Naive thymus-derived CD4-positive, alpha-beta T cell (primary cell): ENCODE results near the gene OSBPL3. TPM values are rescaled to one million over a fixed set of nuclear protein-coding genes. Genes with fewer than 3 reads are reported as not detected.
A peak's percentile ranks its signal among the peaks of the same experiment; 100 is the strongest.

Experiments
- ATAC-seq: fragments of 150-1000 bp; cut with Tn5 transposase; 2 replicates; pipeline ENCODE4 v1.10.0; 2021; ENCODE audit warnings: mild to moderate bottlenecking, moderate library complexity
- CTCF ChIA-PET: fragments of 350-600 bp; sonication (Branson Sonifier 250); formaldehyde crosslinking; loops from one replicate; lab custom pipeline; 2021; ENCODE audit warnings: antibody characterized with exemption; lab: Charles Lee
- POLR2A ChIA-PET: fragments of 350-600 bp; sonication (Branson Sonifier 250); formaldehyde crosslinking; loops from one replicate; lab custom pipeline; 2021; ENCODE audit warnings: antibody characterized with exemption, inconsistent platforms; lab: Charles Lee
- DNase-seq, 9 donors: peaks; one replicate each; pipeline versions ENCODE4 v3.0.0 to v3.0.0-alpha.2; 2020 to 2022; ENCODE audit warnings: mixed read lengths in 1 of 9
- H3K27ac ChIP-seq: one replicate; pipeline ENCODE4 v1.7.0; 2013; ENCODE audit warnings: mild to moderate bottlenecking, low read depth, low read length, moderate library complexity
- H3K27me3 ChIP-seq, 2 donors: one replicate each; pipeline ENCODE4 v1.7.0; 2013; ENCODE audit warnings: low read length in 2 of 2, mild to moderate bottlenecking in 2 of 2, moderate library complexity in 2 of 2; ENCODE audit not compliant: control insufficient read depth in 2 of 2, insufficient read depth in 2 of 2
- H3K36me3 ChIP-seq, 3 experiments: 1 replicate in 2 of 3; 2 replicates in 1 of 3; pipeline ENCODE4 v1.7.0; 2013; ENCODE audit warnings: low read length in 3 of 3, mild to moderate bottlenecking in 3 of 3, moderate library complexity in 1 of 3; ENCODE audit not compliant: insufficient read depth in 3 of 3, control insufficient read depth in 2 of 3
- H3K4me1 ChIP-seq, 2 donors: one replicate each; pipeline ENCODE4 v1.7.0; 2013; ENCODE audit warnings: low read length in 2 of 2, mild to moderate bottlenecking in 2 of 2, moderate library complexity in 1 of 2; ENCODE audit not compliant: control insufficient read depth in 2 of 2, insufficient read depth in 2 of 2
- H3K4me3 ChIP-seq: 2 replicates; pipeline ENCODE4 v1.7.0; 2013; ENCODE audit warnings: mild to moderate bottlenecking, low read length
- H3K9me3 ChIP-seq, 3 experiments: 1 replicate in 2 of 3; 2 replicates in 1 of 3; pipeline ENCODE4 v1.7.0; 2013; ENCODE audit warnings: low read length in 3 of 3; ENCODE audit not compliant: control insufficient read depth in 2 of 3
- H3K27ac Mint-ChIP-seq, 9 donors: one replicate each; pipeline ENCODE4 v1.8.0; 2020 to 2022; ENCODE audit warnings: mixed read lengths in 9 of 9, mild to moderate bottlenecking in 8 of 9, moderate library complexity in 5 of 9, inconsistent platforms in 2 of 9
- H3K27me3 Mint-ChIP-seq, 5 donors: one replicate each; pipeline ENCODE4 v1.8.0; 2021 to 2022; ENCODE audit warnings: mixed read lengths in 5 of 5, mild to moderate bottlenecking in 1 of 5
- H3K36me3 Mint-ChIP-seq, 5 donors: one replicate each; pipeline ENCODE4 v1.8.0; 2020 to 2022; ENCODE audit warnings: mixed read lengths in 5 of 5, mild to moderate bottlenecking in 3 of 5, inconsistent platforms in 1 of 5
- H3K4me1 Mint-ChIP-seq, 7 donors: one replicate each; pipeline ENCODE4 v1.8.0; 2020 to 2022; ENCODE audit warnings: mixed read lengths in 7 of 7, mild to moderate bottlenecking in 3 of 7, inconsistent platforms in 1 of 7
- H3K4me3 Mint-ChIP-seq, 10 donors: one replicate each; pipeline ENCODE4 v1.8.0; 2020 to 2022; ENCODE audit warnings: mild to moderate bottlenecking in 10 of 10, mixed read lengths in 10 of 10, moderate library complexity in 6 of 10, inconsistent platforms in 2 of 10
- H3K9me3 Mint-ChIP-seq, 11 donors: one replicate each; pipeline ENCODE4 v1.8.0; 2020 to 2022; ENCODE audit warnings: mixed read lengths in 11 of 11, mild to moderate bottlenecking in 4 of 11, inconsistent platforms in 1 of 11, moderate library complexity in 1 of 11
- intact Hi-C, 2 donors: fragments of 100-400 bp; cut with micrococcal nuclease; formaldehyde crosslinking; loops; one replicate each; pipeline ENCODE4 v1.15.1; 2023
- polyA plus RNA-seq, 2 donors: library from polyadenylated mRNA; unstranded; fragments of 300-500 nt; fragmentation: Illumina TruSeq; gene quantifications; one replicate each; pipeline ENCODE4 v1.2.3, GENCODE V29; 2021
- total RNA-seq, 6 experiments: library from RNA in 5 of 6; stranded (reverse) in 5 of 6; gene quantifications; 1 replicate in 5 of 6; 2 replicates in 1 of 6; pipeline ENCODE4 v1.2.3 and lab custom pipeline; 2021 to 2026

Gene OSBPL3
- total and polyA plus RNA-seq, 7 experiments from 2014 or later, result 4.5 to 75.7 (median 19.2) TPM

- peaks cover 39 to 44% of the 10 kb centered on the region in 2 donors for H3K4me1 ChIP-seq
- H3K36me3 ChIP-seq, result peaks cover 0 to 11% (median 7%) of the 10 kb centered on the region in 3 experiments
- no peak overlapping the region for H3K27ac ChIP-seq
- peak overlapping the region in 8 of 9 donors; percentile 4 to 92 (median 84) for H3K27ac Mint-ChIP-seq
- ChIA-PET CTCF (interaction anchor here (2.4 kb wide), 2 partner anchors 13 to 154 kb away, joined by 7 to 8 read pairs; partner anchors contain the start of gene OSBPL3), POLR2A (interaction anchor here (0.6 to 1.9 kb wide), 2 partner anchors 154 to 1341 kb away, joined by 3 to 7 read pairs; partner anchors contain the start of gene OSBPL3)
- DNase-seq (no peak), ATAC-seq (no peak)
- H3K9me3 ChIP-seq, result no peaks in the 10 kb centered on the region
- no peak overlapping the region for H3K4me3 ChIP-seq
- no peaks in the 10 kb centered on the region for H3K9me3 Mint-ChIP-seq
- intact Hi-C loops, result loop anchor here in 1 of 2 donors (10.0 kb wide), 1 partner anchor 251 kb away; the partner anchor contains the start of gene PALS2
- H3K27me3 ChIP-seq, result no peaks in the 10 kb centered on the region
- peaks cover 28 to 80% (median 57%) of the 10 kb centered on the region in 7 donors for H3K4me1 Mint-ChIP-seq
- peaks cover 0 to 62% (median 8%) of the 10 kb centered on the region in 5 donors for H3K36me3 Mint-ChIP-seq
- no peaks in the 10 kb centered on the region for H3K27me3 Mint-ChIP-seq
- H3K4me3 Mint-ChIP-seq, result peak overlapping the region in 4 of 10 donors; percentile 32 to 78 (median 55)
Measured at GRCh38 chr7:24825381-24825794, 154.6 kb downstream of the OSBPL3 start.

GRCh38 chr7:24824896-24825295, 155.1 kb downstream of the OSBPL3 start:
- peaks cover 0 to 6% (median 2%) of the 10 kb centered on the region in 3 experiments for H3K36me3 ChIP-seq
- Mint-ChIP-seq H3K4me3 (peak overlapping the region in 4 of 10 donors; percentile 4 to 78 (median 34)), H3K4me1 (peaks cover 32 to 80% (median 62%) of the 10 kb centered on the region in 7 donors), H3K9me3 (no peaks in the 10 kb centered on the region), H3K27me3 (no peaks in the 10 kb centered on the region), H3K27ac (peak overlapping the region in 8 of 9 donors; percentile 29 to 92 (median 85)), H3K36me3 (peaks cover 0 to 60% (median 5%) of the 10 kb centered on the region in 5 donors)
- H3K9me3 ChIP-seq, result no peaks in the 10 kb centered on the region
- ChIA-PET CTCF (interaction anchor here (2.4 kb wide), 1 partner anchor 12 kb away, joined by 7 read pairs; no protein-coding TSS in a partner anchor), POLR2A (interaction anchor here (0.6 kb wide), 1 partner anchor 1342 kb away, joined by 3 read pairs; no protein-coding TSS in a partner anchor)
- no peak for ATAC-seq
- H3K27me3 ChIP-seq, result no peaks in the 10 kb centered on the region
- H3K4me3 ChIP-seq, result no peak overlapping the region
- H3K4me1 ChIP-seq, result peaks cover 44 to 49% of the 10 kb centered on the region in 2 donors
- intact Hi-C loops, result loop anchor here in 1 of 2 donors (10.0 kb wide), 1 partner anchor 250 kb away; the partner anchor contains the start of gene PALS2
- H3K27ac ChIP-seq, result no peak overlapping the region
- DNase-seq, result no peak

- Mint-ChIP-seq H3K36me3 (peaks cover 0 to 57% (median 5%) of the 10 kb centered on the region in 5 donors), H3K9me3 (no peaks in the 10 kb centered on the region), H3K27me3 (no peaks in the 10 kb centered on the region), H3K4me1 (peaks cover 32 to 79% (median 66%) of the 10 kb centered on the region in 7 donors), H3K4me3 (peak overlapping the region in 2 of 10 donors; percentile 5 to 78), H3K27ac (peak overlapping the region in 6 of 9 donors; percentile 29 to 92 (median 83))
- ChIA-PET POLR2A (no interaction called here), CTCF (no interaction called here)
- H3K4me3 ChIP-seq, result no peak overlapping the region
- no peak overlapping the region for H3K27ac ChIP-seq
- H3K9me3 ChIP-seq, result no peaks in the 10 kb centered on the region
- DNase-seq (no peak), ATAC-seq (no peak)
- H3K36me3 ChIP-seq, result peaks cover 0 to 5% (median 0%) of the 10 kb centered on the region in 3 experiments
- no peaks in the 10 kb centered on the region for H3K27me3 ChIP-seq
- intact Hi-C loops, result loop anchor here in 1 of 2 donors (10.0 kb wide), 1 partner anchor 250 kb away; the partner anchor contains the start of gene PALS2
- peaks cover 49 to 52% of the 10 kb centered on the region in 2 donors for H3K4me1 ChIP-seq
Measured at GRCh38 chr7:24824400-24824799, 155.6 kb downstream of the OSBPL3 start.

GRCh38 chr7:24821754-24822054, 158.3 kb downstream of the OSBPL3 start:
- no peaks in the 10 kb centered on the region for H3K9me3 ChIP-seq
- intact Hi-C loops, result loop anchor here (1.0 to 10.0 kb wide), 14 partner anchors 15 to 359 kb away; partner anchors contain the start of genes CYCS (in 2 of the 2), OSBPL3 (in 2 of the 2) and PALS2 (in 2 of the 2)
- H3K27ac ChIP-seq, result peak overlapping the region; percentile 70
- H3K4me3 ChIP-seq, result no peak overlapping the region
- H3K27me3 ChIP-seq, result no peaks in the 10 kb centered on the region
- no peaks in the 10 kb centered on the region for H3K27me3 Mint-ChIP-seq
- H3K36me3 ChIP-seq, result no peaks in the 10 kb centered on the region
- ChIA-PET CTCF (interaction anchor here (0.8 to 3.7 kb wide), 12 partner anchors 10 to 281 kb away, joined by 3 to 56 read pairs (median 10); partner anchors contain the start of gene OSBPL3), POLR2A (interaction anchor here (0.9 to 4.0 kb wide), 9 partner anchors 10 to 304 kb away, joined by 3 to 25 read pairs (median 5); partner anchors contain the start of genes CYCS and OSBPL3)
- H3K4me1 Mint-ChIP-seq, result peaks cover 29 to 63% (median 61%) of the 10 kb centered on the region in 7 donors
- no peaks in the 10 kb centered on the region for H3K9me3 Mint-ChIP-seq
- peak overlapping the region; percentile 47 to 99 (median 94) for H3K27ac Mint-ChIP-seq
- peak overlapping the region in 9 of 10 donors; percentile 49 to 93 (median 78) for H3K4me3 Mint-ChIP-seq
- DNase-seq, result no peak
- peaks cover 41 to 44% of the 10 kb centered on the region in 2 donors for H3K4me1 ChIP-seq
- ATAC-seq, result no peak
- H3K36me3 Mint-ChIP-seq, result peaks cover 0 to 44% (median 0%) of the 10 kb centered on the region in 5 donors

DNA sequence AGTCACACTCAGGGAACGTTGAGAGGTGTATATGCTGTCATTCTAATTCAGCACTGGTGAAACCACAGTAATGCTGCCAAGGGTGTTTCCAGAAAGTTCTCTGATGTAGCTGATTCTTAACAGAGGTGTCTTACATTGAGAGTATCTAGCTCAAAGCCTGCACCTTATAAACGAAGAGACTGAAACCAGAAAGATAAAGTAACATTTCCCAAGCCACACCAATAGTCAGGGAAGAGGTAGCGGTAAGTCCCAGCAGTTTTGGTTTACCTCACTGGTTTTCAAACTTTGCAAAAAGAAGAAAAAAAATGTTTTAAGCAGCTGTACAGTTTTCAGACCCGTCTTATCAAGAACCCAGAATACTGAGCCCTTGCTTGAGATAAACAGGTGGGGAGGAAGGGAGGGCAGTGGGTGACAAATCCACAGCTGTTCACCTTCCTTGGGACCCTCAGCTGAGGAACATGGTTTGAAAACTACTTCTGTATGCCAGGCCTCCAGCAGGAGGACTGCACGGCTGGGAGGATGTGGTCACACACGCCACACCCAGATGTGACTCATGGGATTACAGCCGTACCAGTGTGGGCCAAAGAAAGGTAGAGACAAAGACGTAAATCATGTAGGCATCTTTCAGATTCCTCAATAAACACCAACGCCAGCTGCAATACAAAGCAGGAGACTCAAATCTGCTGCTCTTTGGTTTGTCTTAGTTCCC, 158.8 kb downstream of the OSBPL3 start:
- Mint-ChIP-seq H3K9me3 (no peaks in the 10 kb centered on the region), H3K4me3 (peak overlapping the region; percentile 7 to 93 (median 76)), H3K27me3 (no peaks in the 10 kb centered on the region), H3K36me3 (peaks cover 0 to 43% (median 0%) of the 10 kb centered on the region in 5 donors), H3K27ac (peak overlapping the region; percentile 47 to 99 (median 94)), H3K4me1 (peaks cover 24 to 58% (median 55%) of the 10 kb centered on the region in 7 donors)
- H3K9me3 ChIP-seq, result no peaks in the 10 kb centered on the region
- H3K27me3 ChIP-seq, result no peaks in the 10 kb centered on the region
- CTCF ChIA-PET, result interaction anchor here (0.6 to 3.7 kb wide), 15 partner anchors 9 to 282 kb away, joined by 3 to 56 read pairs (median 6); partner anchors contain the start of gene OSBPL3
- POLR2A ChIA-PET, result interaction anchor here (0.6 to 4.0 kb wide), 11 partner anchors 10 to 305 kb away, joined by 3 to 25 read pairs (median 4); partner anchors contain the start of genes CYCS and OSBPL3
- intact Hi-C loops, result loop anchor here (1.0 to 10.0 kb wide), 14 partner anchors 16 to 359 kb away; partner anchors contain the start of genes CYCS (in 2 of the 2), OSBPL3 (in 2 of the 2) and PALS2 (in 2 of the 2)
- ATAC-seq (peak; percentile 91), DNase-seq (peak; percentile 34 to 87 (median 78))
- H3K4me3 ChIP-seq, result no peak overlapping the region
- H3K36me3 ChIP-seq, result no peaks in the 10 kb centered on the region
- H3K27ac ChIP-seq, result peak overlapping the region; percentile 70
- peaks cover 36 to 38% of the 10 kb centered on the region in 2 donors for H3K4me1 ChIP-seq

GRCh38 chr7:24820730-24821044, 159.3 kb downstream of the OSBPL3 start:
- DNase-seq, result no peak
- H3K27ac Mint-ChIP-seq, result peak overlapping the region; percentile 91 to 99 (median 95)

More at GRCh38 chr7:24820730-24821044, 159.3 kb downstream of the OSBPL3 start:
- Histone ChIP-seq H3K4me3 (peak overlapping the region; percentile 24), H3K4me1 (peaks cover 32 to 33% of the 10 kb centered on the region in 2 donors), H3K9me3 (no peaks in the 10 kb centered on the region), H3K36me3 (no peaks in the 10 kb centered on the region), H3K27ac (peak overlapping the region; percentile 70), H3K27me3 (no peaks in the 10 kb centered on the region)
- Mint-ChIP-seq H3K9me3 (no peaks in the 10 kb centered on the region), H3K27me3 (no peaks in the 10 kb centered on the region), H3K36me3 (peaks cover 0 to 39% (median 0%) of the 10 kb centered on the region in 5 donors), H3K4me1 (peaks cover 19 to 53% (median 50%) of the 10 kb centered on the region in 7 donors), H3K4me3 (peak overlapping the region in 9 of 10 donors; percentile 7 to 93 (median 84))
- ChIA-PET POLR2A (interaction anchor here (0.6 to 4.0 kb wide), 10 partner anchors 15 to 305 kb away, joined by 3 to 25 read pairs (median 4); partner anchors contain the start of genes CYCS and OSBPL3), CTCF (interaction anchor here (0.6 to 3.7 kb wide), 16 partner anchors 9 to 282 kb away, joined by 3 to 56 read pairs (median 5); partner anchors contain the start of gene OSBPL3)
- intact Hi-C loops, result loop anchor here (1.0 to 10.0 kb wide), 18 partner anchors 16 to 360 kb away; partner anchors contain the start of genes CYCS (in 2 of the 2), OSBPL3 (in 2 of the 2) and PALS2 (in 2 of the 2)
- no peak for ATAC-seq
